Urinary bladder (tissue), 4 donors: ENCODE results near the gene SLC9C2. TPM values are rescaled to one million over a fixed set of nuclear protein-coding genes. Genes with fewer than 3 reads are reported as not detected.
"Not testable (repeated sequence)": the region's sequence is repeated elsewhere in the genome, so short reads cannot be mapped to it uniquely, and the experiment has no call there.

Experiments
- DNase-seq: peaks from one replicate; pipeline ENCODE4 v3.0.0-alpha.2; 2015; ENCODE audit errors: extremely low spot score
- H3K27ac ChIP-seq: one replicate; pipeline ENCODE4 v1.5.1; 2013; ENCODE audit warnings: low read depth, mild to moderate bottlenecking, moderate library complexity
- H3K36me3 ChIP-seq: one replicate; pipeline ENCODE4 v1.6.1; 2013; ENCODE audit warnings: mild to moderate bottlenecking, moderate library complexity; ENCODE audit not compliant: insufficient read depth
- H3K4me1 ChIP-seq: one replicate; pipeline ENCODE4 v1.6.1; 2013; ENCODE audit warnings: mild to moderate bottlenecking, moderate library complexity; ENCODE audit not compliant: insufficient read depth
- H3K4me3 ChIP-seq: one replicate; pipeline ENCODE4 v1.5.1; 2013; ENCODE audit warnings: low read depth, low read length
- WGBS: extraction: QIAGEN DNeasy Blood & Tissue Kit; methylation state at CpG from one replicate; pipeline ENCODE4 v1.1.7; 2013; 5-methylcytosine and 5-hydroxymethylcytosine counted together
- polyA plus RNA-seq: library from polyadenylated mRNA; stranded (reverse); fragments of 200-250 nt; gene quantifications from one replicate; pipeline ENCODE4 v1.2.3, GENCODE V29; 2013
- total RNA-seq: library from RNA; depleted of rRNA; stranded (reverse); fragments of >200 nt; gene quantifications from one replicate; pipeline ENCODE4 v1.2.3, GENCODE V29; 2014
- donor health status: healthy with polysubstance abuse.
- donor health status: healthy.

The SLC9C2 gene
- total and polyA plus RNA-seq, 2 donors = not detected

DNA sequence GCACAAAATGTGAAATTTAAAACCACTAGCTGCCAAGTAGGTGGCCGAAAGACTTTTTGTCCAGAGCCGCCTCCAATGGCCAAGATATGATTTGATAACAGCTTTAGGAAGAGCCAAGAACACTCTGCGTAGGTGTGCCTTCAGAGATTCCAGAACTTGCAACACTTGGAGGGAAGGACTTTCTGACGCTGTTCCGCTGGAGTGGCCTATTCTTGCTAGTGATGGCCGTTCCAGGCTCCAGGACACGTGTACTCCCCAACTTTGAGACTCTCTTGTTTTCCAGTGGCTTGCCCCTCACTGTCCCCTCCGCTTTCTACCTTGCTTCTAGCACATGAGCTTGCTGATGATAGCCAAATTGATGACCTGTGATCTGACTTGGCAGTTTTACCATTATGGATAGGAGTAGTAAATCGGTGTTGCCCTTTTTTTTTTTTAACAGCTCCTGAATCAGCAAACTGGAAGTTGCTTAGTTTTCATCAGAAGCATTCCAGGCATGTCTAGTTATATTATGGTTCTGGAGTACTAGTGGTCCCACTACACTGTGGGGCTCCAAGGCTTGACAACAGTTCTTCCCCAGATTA, 124.7 kb downstream of the SLC9C2 start:
- no peak for DNase-seq
- peaks cover 2% of the 10 kb centered on the region for H3K36me3 ChIP-seq
- WGBS = 4% methylated on average over 9 of the region's 9 CpGs
- peaks cover 5% of the 10 kb centered on the region for H3K4me1 ChIP-seq
- H3K4me3 ChIP-seq = peak overlapping the region; percentile 89
- no peak overlapping the region for H3K27ac ChIP-seq

DNA sequence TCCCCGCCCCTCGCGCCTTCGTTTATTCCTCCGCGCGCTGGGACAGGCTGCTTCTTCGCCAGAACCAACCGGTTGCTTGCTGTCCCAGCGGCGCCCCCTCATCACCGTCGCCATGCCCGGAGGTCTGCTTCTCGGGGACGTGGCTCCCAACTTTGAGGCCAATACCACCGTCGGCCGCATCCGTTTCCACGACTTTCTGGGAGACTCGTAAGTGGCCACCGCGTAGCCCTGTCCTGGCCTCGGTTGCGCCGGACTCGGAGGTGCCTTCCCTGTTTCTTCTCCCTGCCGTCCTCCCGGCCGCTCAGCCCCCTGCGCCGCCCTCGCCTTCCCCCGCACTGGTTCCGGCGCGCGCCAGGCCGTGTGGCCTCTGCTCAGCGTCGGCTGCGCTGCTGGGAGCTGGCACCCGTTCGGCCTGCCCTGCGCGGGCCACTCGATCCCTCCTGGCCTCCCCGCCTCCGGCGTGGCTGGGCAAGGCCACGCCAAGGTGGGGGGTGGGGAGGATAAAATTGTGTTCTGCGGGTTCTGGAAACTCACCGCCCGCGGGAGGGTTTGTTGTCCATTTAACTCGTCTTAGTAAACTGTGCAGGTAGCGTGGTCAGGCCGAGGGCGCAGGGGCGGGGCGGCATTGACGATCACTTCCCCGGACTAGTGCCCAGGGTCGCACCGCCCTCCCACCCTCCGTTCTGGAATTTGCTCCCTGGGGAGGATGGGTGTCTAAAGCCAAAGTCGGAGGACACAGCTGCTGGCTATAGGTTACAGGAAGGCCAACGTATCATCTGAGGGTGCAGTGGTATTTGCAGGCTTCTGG, 125.4 kb downstream of the SLC9C2 start, which contains the start of gene PRDX6:
Gene PRDX6, plus strand, starts transcription at position 50 of the 808 bp plus-strand sequence. Its CDS starts 63 bp downstream, at position 113.
- H3K4me3 ChIP-seq = peak within 1 kb of the TSS; percentile 89
- DNase-seq = peak; percentile 71
- peaks cover 5% of the 10 kb centered on the region for H3K4me1 ChIP-seq
- peaks cover 2% of the 10 kb centered on the region for H3K36me3 ChIP-seq
- WGBS = under 1% methylated on average over 68 of the region's 69 CpGs
- H3K27ac ChIP-seq = peak within 1 kb of the TSS; percentile 97

DNA sequence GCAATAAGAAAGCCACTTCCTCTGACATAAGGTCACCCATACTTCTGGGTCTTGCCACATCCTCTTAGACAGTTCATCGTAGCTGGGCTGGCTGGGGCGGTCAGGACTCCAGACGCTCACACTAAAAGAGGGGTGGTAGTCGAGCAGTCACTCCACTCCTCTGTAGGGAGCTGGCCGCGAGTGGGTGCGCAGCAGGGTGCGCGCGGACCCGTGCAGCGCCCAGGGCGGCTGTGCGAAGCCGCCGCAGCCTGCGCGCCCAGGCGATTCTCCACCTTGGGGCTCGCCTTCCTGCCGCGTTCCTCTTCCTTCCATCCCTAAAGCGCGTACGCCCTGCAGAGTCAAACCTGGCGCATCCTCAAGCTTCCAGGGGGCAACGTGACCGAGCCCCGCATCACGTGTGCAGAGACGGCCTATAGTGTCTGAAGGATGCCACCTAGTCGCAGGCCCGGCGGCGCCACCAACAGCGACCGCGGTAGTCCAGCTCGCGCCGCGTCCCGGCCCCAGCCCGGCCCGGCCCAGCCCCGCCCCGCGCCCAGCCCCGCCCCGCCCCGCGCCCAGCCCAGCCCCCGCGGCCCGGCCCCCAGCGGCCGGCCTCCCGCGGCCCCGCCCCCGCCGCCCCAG, 126.1 kb downstream of the SLC9C2 start:
- Histone ChIP-seq H3K4me3 (peak overlapping the region; percentile 89), H3K4me1 (peaks cover 5% of the 10 kb centered on the region), H3K36me3 (no peaks in the 10 kb centered on the region), H3K27ac (peak overlapping the region; percentile 91)
- peak; percentile 64 for DNase-seq
- WGBS = under 1% methylated on average over 50 of the region's 62 CpGs

DNA sequence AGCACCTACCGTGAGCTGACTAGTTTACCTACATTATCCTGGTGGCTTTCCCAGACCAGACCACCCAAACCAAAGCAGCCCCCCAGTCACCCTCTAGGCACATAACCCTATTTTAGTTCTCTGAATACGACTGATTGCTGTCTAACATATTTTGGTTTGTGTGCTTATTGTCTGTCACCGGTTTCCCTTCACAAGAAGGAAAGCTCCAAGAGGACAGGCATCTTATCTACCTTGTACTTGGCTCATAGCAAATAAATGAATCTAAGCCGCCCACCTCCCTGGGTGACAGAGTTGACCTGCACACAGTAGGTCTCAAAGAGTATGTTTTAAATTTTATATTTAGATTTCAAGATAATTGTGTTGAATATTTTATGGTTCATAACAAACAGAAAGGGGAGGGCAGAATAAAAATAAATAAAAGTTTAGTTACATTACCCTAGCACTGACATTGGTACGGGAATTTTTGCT, 126.6 kb downstream of the SLC9C2 start:
- H3K4me1 ChIP-seq = peaks cover 5% of the 10 kb centered on the region
- H3K27ac ChIP-seq = peak overlapping the region; percentile 56
- 33% methylated on average over 5 of the region's 5 CpGs for WGBS
- no peak for DNase-seq
- H3K4me3 ChIP-seq = peak overlapping the region; percentile 89
- H3K36me3 ChIP-seq = no peaks in the 10 kb centered on the region

DNA sequence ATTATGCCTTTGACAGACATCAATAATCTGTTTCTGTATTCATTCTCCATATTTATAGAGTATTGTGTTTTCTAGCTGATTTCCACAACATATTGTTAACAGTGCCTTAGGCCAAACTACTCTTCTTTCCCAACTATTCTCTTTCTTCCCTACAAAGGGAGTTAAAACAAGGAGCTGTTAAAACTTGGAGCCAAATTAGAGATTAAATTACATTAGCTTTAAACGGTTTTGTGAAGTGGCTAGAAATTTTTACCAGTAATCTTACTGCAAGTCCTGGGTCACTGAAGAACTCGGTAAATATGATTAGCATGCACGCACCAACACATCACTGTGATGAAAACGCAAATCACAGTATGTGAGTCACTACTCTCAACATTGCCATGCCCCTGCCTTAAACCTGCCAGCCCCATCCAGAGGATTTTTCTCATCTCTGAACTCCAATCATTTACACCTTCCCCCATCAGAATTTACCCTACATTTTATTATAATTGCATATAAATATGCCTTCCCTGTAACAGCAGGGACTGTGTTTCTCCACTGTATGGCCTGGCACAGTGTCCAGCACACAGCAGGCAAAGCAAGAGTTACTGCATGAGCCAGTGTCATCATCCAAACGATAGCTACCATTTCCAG, 127.2 kb downstream of the SLC9C2 start:
- Histone ChIP-seq H3K4me3 (peak overlapping the region; percentile 89), H3K4me1 (peaks cover 5% of the 10 kb centered on the region), H3K36me3 (no peaks in the 10 kb centered on the region), H3K27ac (peak overlapping the region; percentile 56)
- 22% methylated on average over 5 of the region's 5 CpGs for WGBS
- no peak for DNase-seq

DNA sequence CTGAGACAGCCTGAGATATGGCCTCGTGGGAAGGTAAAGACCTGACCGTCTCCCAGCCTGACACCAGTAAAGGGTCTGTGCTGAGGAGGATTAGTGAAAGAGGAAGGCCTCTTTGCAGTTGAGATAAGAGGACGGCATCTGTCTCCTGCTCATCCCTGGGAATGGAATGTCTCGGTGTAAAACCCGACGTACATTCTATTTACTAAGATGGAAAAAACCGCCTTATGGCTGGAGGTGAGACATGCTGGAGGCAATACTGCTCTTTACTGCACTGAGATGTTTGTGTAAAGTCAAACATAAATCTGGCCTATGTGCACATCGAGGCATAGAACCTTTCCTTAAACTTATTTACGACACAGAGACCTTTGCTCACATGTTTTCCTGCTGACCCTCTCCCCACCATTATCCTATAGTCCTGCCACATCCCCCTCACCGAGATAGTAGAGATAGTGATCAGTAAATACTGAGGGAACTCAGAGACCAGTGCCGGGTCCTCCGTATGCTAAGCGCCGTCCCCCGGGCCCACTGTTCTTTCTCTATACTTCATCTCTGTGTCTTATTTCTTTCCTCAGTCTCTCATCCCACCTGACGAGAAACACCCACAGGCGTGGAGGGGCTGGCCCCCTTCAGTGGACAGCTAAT, 128.0 kb downstream of the SLC9C2 start:
- peak overlapping the region; percentile 20 for H3K4me3 ChIP-seq
- not testable (repeated sequence) for H3K4me1 ChIP-seq, DNase-seq, H3K27ac ChIP-seq, H3K36me3 ChIP-seq
- WGBS = 47% methylated on average over 17 of the region's 17 CpGs

DNA sequence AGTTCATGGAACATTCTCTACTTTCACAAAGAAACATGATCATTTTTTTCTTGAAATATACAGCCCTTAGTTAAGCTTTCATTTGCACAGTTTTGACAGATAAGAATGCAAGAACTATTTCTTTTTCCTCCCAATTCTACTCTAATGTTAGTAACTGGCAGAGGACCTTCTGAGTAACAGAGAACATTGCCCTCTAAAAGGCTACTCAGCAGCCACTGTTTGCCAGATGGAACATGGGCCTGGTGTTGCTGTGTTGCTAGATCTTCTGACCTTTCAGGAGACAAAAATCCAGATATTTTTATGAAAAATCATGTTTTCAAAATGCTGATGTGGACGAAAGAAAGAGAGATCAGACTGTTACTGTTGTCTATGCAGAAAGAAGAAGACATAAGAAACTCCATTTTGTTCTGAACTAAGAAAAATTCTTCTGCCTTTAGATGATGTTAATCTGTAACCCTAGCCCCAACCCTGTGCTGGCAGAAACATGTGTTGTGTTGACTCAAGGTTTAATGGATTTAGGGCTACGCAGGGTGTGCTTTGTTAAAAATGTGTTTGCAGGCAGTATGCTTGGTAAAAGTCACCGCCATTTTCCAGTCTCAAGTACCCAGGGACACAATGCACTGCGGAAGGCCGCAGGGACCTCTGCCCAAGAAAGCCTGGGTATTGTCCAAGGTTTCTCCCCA, 128.6 kb downstream of the SLC9C2 start:
- no peak for DNase-seq
- 84% methylated on average over 5 of the region's 5 CpGs for WGBS
- H3K4me1 ChIP-seq = peaks cover 3% of the 10 kb centered on the region
- H3K27ac ChIP-seq = no peak overlapping the region
- H3K36me3 ChIP-seq = no peaks in the 10 kb centered on the region
- no peak overlapping the region for H3K4me3 ChIP-seq

DNA sequence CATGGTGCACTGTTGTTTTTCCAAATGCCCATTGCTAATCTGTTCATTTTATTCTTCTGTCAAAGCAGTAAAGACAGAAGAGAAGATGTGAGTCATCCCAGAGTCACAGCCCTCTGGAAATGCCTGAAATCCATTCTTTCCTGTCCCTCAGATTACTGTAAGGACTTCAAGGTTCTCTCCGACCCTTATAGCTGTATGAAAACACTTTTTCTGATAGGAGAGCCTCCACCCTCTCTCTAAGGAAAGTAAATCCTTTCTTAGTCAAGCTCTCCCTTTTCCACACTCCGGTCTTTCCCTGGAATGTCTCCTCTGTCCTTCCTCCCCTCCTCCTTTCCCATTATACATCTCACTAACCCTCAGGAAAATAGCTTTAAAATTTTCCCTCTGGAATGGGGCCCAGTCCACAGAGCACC, 129.3 kb downstream of the SLC9C2 start:
- no peak overlapping the region for H3K27ac ChIP-seq
- WGBS = 56% methylated on average over 2 of the region's 2 CpGs
- H3K36me3 ChIP-seq = no peaks in the 10 kb centered on the region
- peaks cover 3% of the 10 kb centered on the region for H3K4me1 ChIP-seq
- no peak for DNase-seq
- no peak overlapping the region for H3K4me3 ChIP-seq

DNA sequence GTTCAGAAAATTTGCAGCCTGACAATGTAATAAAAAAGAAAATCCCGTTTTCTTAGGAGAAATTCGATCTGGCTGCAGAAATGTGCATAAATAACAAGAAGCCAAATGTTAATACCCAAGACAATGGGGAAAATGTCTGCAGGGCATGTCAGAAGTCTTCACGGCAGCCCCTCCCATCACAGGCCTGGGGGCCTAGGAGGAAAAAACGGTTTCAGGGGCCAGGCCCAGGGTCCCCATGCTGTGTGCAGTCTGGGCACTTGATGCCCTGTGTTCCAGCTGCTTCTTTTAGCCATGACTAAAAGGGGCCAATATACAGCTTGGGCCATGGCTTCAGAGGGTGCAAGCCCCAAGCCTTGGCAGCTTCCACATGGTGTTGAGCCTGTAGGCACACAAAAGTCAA, 132.3 kb downstream of the SLC9C2 start:
- DNase-seq = no peak
- Histone ChIP-seq H3K4me1 (no peaks in the 10 kb centered on the region), H3K36me3 (no peaks in the 10 kb centered on the region), H3K4me3 (no peak overlapping the region), H3K27ac (no peak overlapping the region)
- WGBS = 94% methylated on average over 4 of the region's 4 CpGs

DNA sequence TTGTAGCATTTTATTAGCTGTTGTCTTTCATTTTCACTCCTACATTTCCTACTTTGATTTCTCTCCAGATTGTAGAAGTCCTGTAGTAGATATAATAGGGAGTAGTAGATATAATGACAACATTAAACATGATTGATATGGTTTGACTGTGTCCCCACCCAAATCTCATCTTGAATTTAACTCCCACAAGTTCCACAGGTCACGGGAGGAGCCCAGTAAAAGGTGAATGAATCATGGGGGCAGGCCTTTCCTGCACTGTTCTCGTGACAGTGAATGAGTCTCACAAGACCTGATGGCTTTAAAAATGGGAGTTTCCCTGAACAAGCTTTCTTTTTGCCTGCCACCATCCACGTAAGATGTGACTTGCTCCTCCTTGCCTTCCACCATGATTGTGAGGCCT, 133.2 kb downstream of the SLC9C2 start:
- no peak for DNase-seq
- Histone ChIP-seq H3K4me1 (no peaks in the 10 kb centered on the region), H3K4me3 (no peak overlapping the region), H3K36me3 (no peaks in the 10 kb centered on the region), H3K27ac (no peak overlapping the region)
- 92% methylated on average over 3 of the region's 3 CpGs for WGBS

DNA sequence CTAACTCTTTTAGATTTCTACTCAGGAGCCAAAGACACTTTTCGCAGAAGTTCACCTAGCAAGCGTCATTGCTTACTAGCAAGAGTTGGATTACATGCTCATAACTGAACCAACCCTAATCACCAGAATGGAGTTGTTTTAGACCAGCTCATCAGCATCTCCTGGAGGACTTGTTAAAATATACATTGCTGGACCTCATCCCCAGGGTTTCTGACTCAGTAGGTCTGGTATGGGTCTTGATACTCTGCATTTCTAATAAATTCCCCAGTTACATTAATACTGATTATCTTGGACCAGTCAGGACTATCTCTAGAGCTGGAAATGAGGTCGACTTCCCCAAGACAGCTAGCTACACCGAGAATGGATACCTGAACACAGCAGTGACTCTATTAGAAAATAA, 135.4 kb downstream of the SLC9C2 start:
- 93% methylated on average over 4 of the region's 4 CpGs for WGBS
- Histone ChIP-seq H3K27ac (no peak overlapping the region), H3K36me3 (no peaks in the 10 kb centered on the region), H3K4me3 (no peak overlapping the region), H3K4me1 (no peaks in the 10 kb centered on the region)
- DNase-seq = no peak

DNA sequence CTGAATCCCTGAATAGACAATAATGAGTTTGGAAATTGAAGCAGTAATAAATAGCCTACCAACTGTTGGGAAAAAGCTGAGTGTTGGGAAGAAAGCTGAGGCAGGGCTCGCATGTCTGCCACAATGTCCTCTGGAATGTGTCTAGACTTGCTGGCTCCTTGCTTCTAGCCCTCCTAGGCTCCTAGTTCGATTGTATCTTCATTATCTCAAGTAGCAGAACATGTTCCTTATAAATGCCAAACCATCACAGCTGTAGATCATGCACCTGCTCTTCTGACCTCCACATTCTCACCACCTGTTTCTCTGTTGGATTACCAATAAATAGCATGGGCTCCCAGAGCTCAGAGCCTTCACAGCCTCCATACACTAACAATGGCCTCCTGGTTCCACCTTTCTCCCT, 138.7 kb downstream of the SLC9C2 start:
- H3K4me1 ChIP-seq, H3K27ac ChIP-seq, H3K4me3 ChIP-seq, H3K36me3 ChIP-seq, DNase-seq: not testable (repeated sequence)
- WGBS = 73% methylated on average over 2 of the region's 2 CpGs

DNA sequence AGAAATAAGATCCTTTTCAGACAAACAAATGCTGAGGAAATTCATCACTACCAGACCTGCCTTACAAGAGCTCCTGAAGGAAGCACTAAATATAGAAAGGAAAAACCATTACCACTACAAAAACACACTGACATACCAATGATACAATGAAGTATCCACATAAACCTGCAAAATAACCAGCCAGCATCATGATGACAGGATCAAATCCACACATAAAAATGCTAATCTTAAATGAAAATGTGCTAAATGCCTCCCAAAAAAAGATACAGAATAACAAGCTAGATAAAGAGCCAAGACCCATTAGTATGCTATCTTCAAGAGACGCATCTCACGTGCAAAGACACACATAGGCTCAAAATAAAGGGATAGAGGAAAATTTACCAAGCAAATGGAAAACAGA, 140.2 kb downstream of the SLC9C2 start:
- DNase-seq, H3K4me1 ChIP-seq, H3K4me3 ChIP-seq, H3K36me3 ChIP-seq, H3K27ac ChIP-seq: not testable (repeated sequence)
- 98% methylated on average over 2 of the region's 2 CpGs for WGBS
